Retinal pigment epithelial cell (primary cell): ENCODE measurements around the gene ABCF1.

ENCODE experiments used
- DNase-seq: peaks from one replicate; pipeline ENCODE4 v3.0.0-alpha.2; 2010; ENCODE audit warnings: low read depth
- H3K4me3 ChIP-seq: 2 replicates; pipeline ENCODE4 v1.5.1; 2011; ENCODE audit warnings: mild to moderate bottlenecking, low read length, control low read depth, moderate library complexity
- CTCF ChIP-seq: conservative IDR thresholded peaks from 2 replicates; pipeline ENCODE4 v1.5.1; 2011; ENCODE audit warnings: low read depth, low read length, control low read depth, inconsistent platforms

The ABCF1 gene

GRCh38 chr6:30554962-30555815, 16.1 kb upstream of the ABCF1 start:
- TF ChIP-seq CTCF = no peak
- H3K4me3 ChIP-seq = peak overlapping the region; percentile 77
- no peak for DNase-seq

GRCh38 chr6:30555816-30556065, 15.5 kb upstream of the ABCF1 start:
- TF ChIP-seq CTCF = no peak
- peak overlapping the region; percentile 77 for H3K4me3 ChIP-seq
- no peak for DNase-seq

- no peak for TF ChIP-seq CTCF
- peak within 1 kb of the TSS; percentile 77 for H3K4me3 ChIP-seq
- DNase-seq = peak; percentile 67
Measured at GRCh38 chr6:30556066-30556905, 15.0 kb upstream of the ABCF1 start, which contains the start of gene GNL1. TSS of gene GNL1 (minus strand) at chr6:30556489. CDS start at chr6:30556203, 286 bp downstream.

- TF ChIP-seq CTCF = no peak
- H3K4me3 ChIP-seq = peak within 1 kb of the TSS; percentile 77
- DNase-seq = peak; percentile 58
Measured at GRCh38 chr6:30556906-30557682, 14.1 kb upstream of the ABCF1 start, which contains the start of gene PRR3. TSS of gene PRR3 (plus strand) at chr6:30557295. CDS start at chr6:30557345, 50 bp downstream.

- TF ChIP-seq CTCF = no peak
- no peak for DNase-seq
- H3K4me3 ChIP-seq = peak overlapping the region; percentile 77
Measured at GRCh38 chr6:30557683-30557981, 13.6 kb upstream of the ABCF1 start.

- H3K4me3 ChIP-seq = no peak overlapping the region
- no peak for DNase-seq
- no peak for TF ChIP-seq CTCF
Measured at GRCh38 chr6:30560930-30561329, 10.3 kb upstream of the ABCF1 start.
